ENCODE data around the gene ARHGAP42.

Gene ARHGAP42

DNA sequence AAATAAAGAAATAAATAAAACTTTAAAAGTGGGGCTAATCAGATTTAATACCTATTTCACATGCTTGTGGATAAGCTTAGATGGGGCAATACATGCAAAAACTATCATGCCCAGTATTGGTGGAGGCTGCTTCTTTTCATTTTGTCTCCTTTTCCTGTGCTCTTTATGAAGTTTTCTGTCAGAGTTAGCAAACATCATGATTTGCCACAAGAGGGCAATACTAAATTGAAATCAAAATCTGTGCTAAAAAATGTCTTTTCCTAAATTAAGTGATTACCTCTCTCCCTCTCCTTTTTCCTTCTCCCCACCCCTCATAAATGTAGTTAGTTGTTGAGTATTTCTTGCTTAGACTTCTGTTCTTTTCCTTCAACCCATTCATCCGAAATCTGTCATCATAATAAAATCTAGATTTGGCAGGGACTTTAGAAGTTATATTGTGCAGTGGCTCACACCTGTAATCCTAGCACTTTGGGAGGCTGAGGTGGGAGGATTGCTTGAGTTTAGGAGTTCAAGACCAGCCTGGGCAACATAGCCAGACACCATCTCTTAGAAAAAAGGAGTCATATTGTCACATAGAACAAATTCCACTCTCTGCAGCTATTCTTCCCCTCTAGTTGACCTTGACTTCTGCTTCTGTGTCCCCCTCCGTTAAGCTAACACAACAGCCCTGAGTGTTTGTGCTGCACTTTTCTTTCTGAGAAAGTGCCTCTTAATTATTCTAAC, 4.7 kb upstream of the ARHGAP42 start:
- DNase-seq = no peak

GRCh38 chr11:100683126-100683525, 4.0 kb upstream of the ARHGAP42 start:
- DNase-seq = no peak

GRCh38 chr11:100684101-100685065, 2.7 kb upstream of the ARHGAP42 start:
- DNase-seq = no peak

GRCh38 chr11:100686476-100687053, 523 bp upstream of the ARHGAP42 start:
- no peak for DNase-seq

DNA sequence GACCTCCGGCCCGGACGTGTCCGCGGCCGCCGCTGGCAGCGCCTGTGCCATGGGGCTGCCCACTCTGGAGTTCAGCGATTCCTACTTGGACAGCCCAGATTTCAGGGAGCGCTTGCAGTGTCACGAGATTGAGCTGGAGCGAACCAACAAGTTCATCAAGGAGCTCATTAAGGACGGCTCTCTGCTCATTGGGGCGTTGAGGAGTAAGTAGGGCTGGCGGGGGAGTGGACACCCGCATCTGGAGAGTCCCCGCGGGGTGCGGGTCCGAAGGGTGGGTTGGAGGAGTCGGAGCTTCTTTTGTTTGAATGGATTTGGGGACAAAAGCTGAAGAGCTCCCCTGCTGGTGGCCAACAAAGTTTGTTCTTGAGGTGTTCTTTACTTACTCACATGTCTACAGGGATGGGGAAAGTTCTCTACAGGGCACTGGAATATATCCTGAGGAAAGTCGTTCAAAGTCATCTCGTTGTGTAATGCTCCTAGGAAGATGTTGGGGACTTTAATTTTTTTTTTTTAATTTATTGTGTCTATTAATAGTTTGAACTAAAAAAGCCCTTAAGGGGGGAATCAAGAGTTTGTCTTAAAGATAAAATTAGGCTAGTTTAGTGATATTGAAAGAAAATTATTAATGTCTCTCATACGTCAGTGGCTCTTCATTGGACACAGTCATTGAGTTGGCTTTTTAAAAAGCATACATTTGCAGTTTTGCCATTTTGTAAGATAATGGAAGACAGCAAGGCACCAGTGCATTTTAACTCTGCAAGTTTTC, 725 bp downstream of the ARHGAP42 start:
- peak in 11 of 14 donors; percentile 8 to 75 (median 39) for DNase-seq

GRCh38 chr11:100689141-100689540, 2.1 kb downstream of the ARHGAP42 start:
- no peak for DNase-seq

DNA sequence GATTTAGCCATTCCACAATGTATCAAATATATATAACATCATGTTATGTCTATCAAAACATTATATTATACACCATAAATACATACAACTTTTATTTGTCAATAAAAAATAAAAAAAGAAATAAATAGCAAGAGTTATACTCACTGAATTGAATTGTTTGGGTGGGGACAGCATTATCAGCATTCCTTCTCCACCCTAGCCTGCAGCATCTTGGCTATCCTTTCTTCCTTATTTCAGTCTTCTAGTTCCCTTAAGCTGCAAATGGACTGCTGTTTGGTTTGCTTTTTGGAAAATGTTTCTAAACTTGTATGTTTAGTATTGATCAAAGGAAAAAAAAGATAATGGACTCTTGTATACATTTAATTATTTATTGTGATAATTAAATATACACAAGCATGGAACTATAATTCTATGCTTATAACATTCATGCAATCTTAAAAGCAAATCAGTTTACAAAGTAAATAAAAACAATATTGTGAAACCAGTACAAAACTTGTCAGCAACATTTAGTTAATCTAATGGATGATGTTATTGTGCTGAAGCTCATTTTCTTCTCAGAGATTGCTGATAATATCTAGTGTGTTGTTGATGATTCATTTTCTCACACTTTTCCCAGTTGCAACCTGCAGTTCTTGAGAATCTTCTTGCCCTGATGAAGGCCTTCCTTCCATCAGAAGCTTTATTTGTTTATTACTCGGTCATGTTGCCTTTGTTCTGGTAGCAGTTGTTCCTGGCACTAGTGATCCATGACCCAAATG, 5.0 kb downstream of the ARHGAP42 start:
- DNase-seq = no peak

DNA sequence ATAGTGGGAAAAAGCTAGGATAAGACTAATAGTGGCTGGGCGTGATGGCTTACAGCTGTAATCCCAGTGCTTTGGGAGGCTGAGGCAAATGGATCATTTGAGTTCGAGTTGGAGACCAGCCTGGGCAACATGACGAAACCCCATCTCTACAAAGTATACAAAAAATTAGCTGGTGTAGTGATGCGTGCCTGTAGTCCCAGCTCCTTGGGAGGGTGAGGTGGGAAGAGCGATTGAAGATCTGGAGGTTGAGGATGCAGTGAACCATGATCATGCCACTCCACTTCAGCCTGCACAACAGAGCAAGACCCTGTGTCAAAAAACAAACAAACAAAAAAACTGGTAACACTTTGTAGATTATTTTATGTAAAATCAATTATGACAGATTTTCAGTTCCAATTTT, 8.8 kb downstream of the ARHGAP42 start:
- no peak for DNase-seq

- no peak for DNase-seq
These were observed 16.1 kb downstream of the ARHGAP42 start for GRCh38 chr11:100703139-100703538.

GRCh38 chr11:100703801-100704575, 16.9 kb downstream of the ARHGAP42 start:
- DNase-seq = no peak

GRCh38 chr11:100705447-100705846, 18.4 kb downstream of the ARHGAP42 start:
- DNase-seq = no peak

GRCh38 chr11:100706179-100706578, 19.1 kb downstream of the ARHGAP42 start:
- DNase-seq = no peak

- no peak for DNase-seq
These were observed 22.3 kb downstream of the ARHGAP42 start for GRCh38 chr11:100709233-100709957.

DNA sequence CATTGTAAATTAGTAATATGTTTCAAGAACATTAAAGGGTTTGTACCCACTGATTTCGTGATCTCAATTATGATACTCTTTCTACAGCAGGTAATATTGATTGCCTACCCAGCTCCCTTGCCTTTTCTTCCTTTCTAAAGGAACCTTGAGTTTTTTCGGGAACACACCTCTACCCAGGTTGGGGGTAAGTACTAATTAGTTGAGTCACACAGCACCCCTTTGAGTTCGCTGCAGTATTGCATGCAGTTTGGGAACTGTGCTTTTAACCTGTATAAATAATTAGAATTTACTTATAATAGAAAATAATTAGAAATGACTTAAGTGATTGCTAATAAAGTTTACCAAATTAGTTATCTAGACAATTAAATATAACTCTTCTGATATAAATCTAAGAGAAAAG, 24.9 kb downstream of the ARHGAP42 start:
- no peak for DNase-seq

DNA sequence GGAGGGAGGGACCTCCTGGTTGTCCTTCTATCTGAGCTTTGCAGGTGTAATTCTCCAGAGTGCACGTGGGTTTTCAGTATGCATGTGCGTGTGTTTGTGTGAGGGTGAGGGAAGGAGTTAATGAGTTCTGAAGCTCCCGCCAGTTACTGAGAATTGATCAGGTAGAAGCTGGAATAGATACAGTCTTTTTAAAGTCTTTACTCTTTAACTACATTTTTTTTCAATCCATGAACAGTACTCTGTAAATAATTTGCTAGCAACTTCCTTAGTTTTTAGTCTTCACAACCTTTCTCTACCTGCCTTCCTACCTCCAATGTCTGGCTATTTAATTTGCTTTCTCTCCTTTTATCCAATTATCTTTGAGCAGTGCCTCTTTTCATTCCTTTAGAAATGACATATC, 25.5 kb downstream of the ARHGAP42 start:
- no peak for DNase-seq

- DNase-seq = no peak
These were observed 28.2 kb downstream of the ARHGAP42 start for GRCh38 chr11:100715165-100715761.

DNA sequence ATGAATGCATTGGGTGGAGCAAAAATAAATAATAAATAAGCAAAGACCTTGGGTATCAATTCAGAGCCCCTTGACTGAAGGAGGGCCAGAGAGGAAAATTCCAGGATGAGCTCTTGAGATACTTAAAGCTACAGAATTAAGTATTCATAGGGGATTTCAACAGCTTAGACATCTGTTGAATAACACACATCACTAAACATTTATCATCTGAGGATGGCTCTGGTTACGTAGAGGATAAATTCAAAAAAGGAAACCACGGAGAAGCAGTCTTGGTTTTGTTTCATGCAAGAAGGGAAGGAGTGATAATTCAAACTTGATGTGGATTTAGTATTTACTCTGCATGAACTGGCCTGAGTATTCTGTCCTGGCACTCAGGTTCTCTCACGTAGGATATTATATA, 29.8 kb downstream of the ARHGAP42 start:
- DNase-seq = no peak

- peak in 4 of 14 donors; percentile 1 to 61 (median 10) for DNase-seq
These were observed 32.3 kb downstream of the ARHGAP42 start for GRCh38 chr11:100719362-100719761.

GRCh38 chr11:100719809-100720221, 32.7 kb downstream of the ARHGAP42 start:
- DNase-seq = peak in 9 of 14 donors; percentile 3 to 82 (median 9)

DNA sequence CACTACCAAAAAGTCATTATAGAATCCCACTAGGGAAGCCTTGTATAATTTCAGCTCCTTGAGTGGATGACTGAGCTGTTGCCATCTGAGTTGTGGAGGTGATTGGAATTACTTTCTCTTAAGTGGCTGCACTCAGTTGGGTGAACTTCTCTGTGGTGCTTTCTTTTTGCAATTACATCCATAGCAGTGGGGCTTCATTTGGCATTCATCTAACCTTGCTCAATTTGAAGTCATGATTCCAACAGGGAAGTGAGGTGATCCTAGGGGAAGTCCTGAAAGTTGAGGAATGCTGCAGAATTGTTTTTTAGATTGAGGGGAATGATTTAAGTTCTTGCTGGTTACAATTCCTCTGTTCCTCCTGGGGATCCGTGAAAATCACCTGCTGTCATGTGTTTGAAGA, 39.6 kb downstream of the ARHGAP42 start:
- no peak for DNase-seq
